ENCODE results near the gene OR1E2. TPM values are rescaled to one million over a fixed set of nuclear protein-coding genes. Genes with fewer than 3 reads are reported as not detected.
"Not testable (repeated sequence)": the region's sequence is repeated elsewhere in the genome, so short reads cannot be mapped to it uniquely, and the experiment has no call there.

Gene OR1E2
- total RNA-seq: not detected
- long read RNA-seq: 0 reads

- intact Hi-C loops (cut with DNase I, micrococcal nuclease): no loop called here
- ATAC-seq: no peak
- no peak for DNase-seq
Measured at GRCh38 chr17:3433741-3434140, at the start of gene OR1E2. Gene OR1E2, minus strand, starts transcription at chr17:3433841. Its CDS starts 0 bp downstream, at chr17:3433841.

GRCh38 chr17:3482852-3483251, 49.2 kb upstream of the OR1E2 start:
- ATAC-seq (no peak), DNase-seq (no peak)
- intact Hi-C loops (cut with DNase I, micrococcal nuclease): no loop called here

- DNase-seq (no peak), ATAC-seq (no peak)
- intact Hi-C loops (cut with DNase I, micrococcal nuclease): no loop called here
Measured at GRCh38 chr17:3479988-3480387, 46.3 kb upstream of the OR1E2 start.

- peak; percentile 67 for ATAC-seq
- no peak for DNase-seq
- intact Hi-C loops (cut with DNase I, micrococcal nuclease): no loop called here
Measured at GRCh38 chr17:3475812-3476610, 42.4 kb upstream of the OR1E2 start, which contains the start of gene ASPA. Gene ASPA, plus strand, starts transcription at chr17:3475997. Its CDS starts 163 bp downstream, at chr17:3476160.

GRCh38 chr17:3475251-3475685, 41.6 kb upstream of the OR1E2 start:
- intact Hi-C loops (cut with DNase I, micrococcal nuclease): no loop called here
- ATAC-seq (no peak), DNase-seq (no peak)

GRCh38 chr17:3474212-3474611, 40.6 kb upstream of the OR1E2 start:
- ATAC-seq: peak; percentile 84
- intact Hi-C loops (cut with DNase I, micrococcal nuclease): no loop called here
- DNase-seq: no peak

GRCh38 chr17:3472137-3472536, 38.5 kb upstream of the OR1E2 start:
- intact Hi-C loops (cut with DNase I, micrococcal nuclease): no loop called here
- no peak for ATAC-seq
- DNase-seq: no peak

- ATAC-seq (no peak), DNase-seq (no peak)
- intact Hi-C loops (cut with DNase I, micrococcal nuclease): no loop called here
Measured at GRCh38 chr17:3471599-3471998, 38.0 kb upstream of the OR1E2 start, which contains the start of gene SPATA22. Gene SPATA22, minus strand, starts transcription at chr17:3471819. Its CDS starts 2,494 bp downstream, at chr17:3469325.

GRCh38 chr17:3469529-3469928, 35.9 kb upstream of the OR1E2 start:
- no peak for DNase-seq
- intact Hi-C loops (cut with DNase I, micrococcal nuclease): no loop called here
- peak; percentile 74 for ATAC-seq

GRCh38 chr17:3466355-3466754, 32.7 kb upstream of the OR1E2 start:
- ATAC-seq: peak; percentile 61
- DNase-seq; intact Hi-C loops (cut with DNase I, micrococcal nuclease): not testable (repeated sequence)

- peak; percentile 91 for ATAC-seq
- no peak for DNase-seq
- intact Hi-C loops (cut with DNase I, micrococcal nuclease): no loop called here
Measured at GRCh38 chr17:3448059-3448665, 14.5 kb upstream of the OR1E2 start.

GRCh38 chr17:3447625-3448024, 14.0 kb upstream of the OR1E2 start:
- intact Hi-C loops (cut with DNase I, micrococcal nuclease): no loop called here
- peak; percentile 62 for ATAC-seq
- DNase-seq: no peak

- ATAC-seq: no peak
Measured at GRCh38 chr17:3440451-3440850, 6.8 kb upstream of the OR1E2 start.

GRCh38 chr17:3438368-3438767, 4.7 kb upstream of the OR1E2 start:
- intact Hi-C loops (cut with DNase I, micrococcal nuclease): no loop called here
- DNase-seq: no peak
- ATAC-seq: no peak

More at GRCh38 chr17:3440451-3440850, 6.8 kb upstream of the OR1E2 start:
- intact Hi-C loops (cut with DNase I, micrococcal nuclease): no loop called here
- DNase-seq: no peak

GRCh38 chr17:3433215-3433614, 426 bp downstream of the OR1E2 start:
- DNase-seq: peak in 1 of 2 donors; percentile 6
- ATAC-seq; intact Hi-C loops (cut with DNase I, micrococcal nuclease): not testable (repeated sequence)

GRCh38 chr17:3418222-3418621, 15.4 kb downstream of the OR1E2 start:
- intact Hi-C loops (cut with DNase I, micrococcal nuclease): no loop called here
- DNase-seq: no peak
- no peak for ATAC-seq

- intact Hi-C loops (cut with DNase I, micrococcal nuclease): no loop called here
- ATAC-seq (no peak), DNase-seq (no peak)
Measured at GRCh38 chr17:3415610-3416009, 18.0 kb downstream of the OR1E2 start.

GRCh38 chr17:3412216-3412615, 21.4 kb downstream of the OR1E2 start:
- ATAC-seq; intact Hi-C loops (cut with DNase I, micrococcal nuclease); DNase-seq: not testable (repeated sequence)

- intact Hi-C loops (cut with DNase I, micrococcal nuclease): no loop called here
- DNase-seq: no peak
- no peak for ATAC-seq
Measured at GRCh38 chr17:3411070-3411469, 22.6 kb downstream of the OR1E2 start, which contains the start of gene OR3A3. Gene OR3A3, plus strand, starts transcription at chr17:3411370.

GRCh38 chr17:3403856-3404255, 29.8 kb downstream of the OR1E2 start:
- ATAC-seq; intact Hi-C loops (cut with DNase I, micrococcal nuclease); DNase-seq: not testable (repeated sequence)
